Skin of body (tissue), 2 donors: Measurements from ENCODE around the gene IPO11. TPM values are rescaled to one million over a fixed set of nuclear protein-coding genes. Genes with fewer than 3 reads are reported as not detected.
A peak's percentile ranks its signal among the peaks of the same experiment; 100 is the strongest.

Experiments used
- DNase-seq: peaks from one replicate; lab custom pipeline; 2025; lab: John Stamatoyannopoulos, UW
- total RNA-seq: library from RNA; depleted of rRNA; stranded (reverse); fragments of >200 nt; gene quantifications from one replicate; pipeline ENCODE4 v1.2.3, GENCODE V29; 2014

The IPO11 gene
- total RNA-seq, 1 donor from 2014 or later, result 29.2 TPM

GRCh38 chr5:62568800-62569432 lies 156.4 kb downstream of the IPO11 start:
- DNase-seq, result no peak

- DNase-seq, result no peak
Measured at GRCh38 chr5:62569470-62569869, 156.9 kb downstream of the IPO11 start.

- no peak for DNase-seq
Measured at GRCh38 chr5:62572918-62573514, 160.5 kb downstream of the IPO11 start.

GRCh38 chr5:62574599-62574998 lies 162.0 kb downstream of the IPO11 start:
- DNase-seq, result no peak

- DNase-seq, result no peak
Measured at GRCh38 chr5:62575066-62575465, 162.5 kb downstream of the IPO11 start.

GRCh38 chr5:62575489-62575888 lies 162.9 kb downstream of the IPO11 start:
- no peak for DNase-seq

GRCh38 chr5:62576570-62577170 lies 164.1 kb downstream of the IPO11 start:
- DNase-seq, result no peak

GRCh38 chr5:62577488-62577887 lies 164.9 kb downstream of the IPO11 start:
- no peak for DNase-seq

GRCh38 chr5:62578540-62578939 lies 166.0 kb downstream of the IPO11 start, which contains the start of gene LRRC70:
Gene LRRC70 (plus strand): TSS chr5:62578819. CDS start chr5:62579439, 620 bp downstream.
- DNase-seq, result peak; percentile 20

GRCh38 chr5:62579761-62580160 lies 167.2 kb downstream of the IPO11 start:
- no peak for DNase-seq

GRCh38 chr5:62581836-62582597 lies 169.5 kb downstream of the IPO11 start:
- no peak for DNase-seq

- no peak for DNase-seq
Measured at GRCh38 chr5:62584391-62584790, 171.8 kb downstream of the IPO11 start.

- no peak for DNase-seq
Measured at GRCh38 chr5:62585306-62585705, 172.7 kb downstream of the IPO11 start.

- DNase-seq, result no peak
Measured at GRCh38 chr5:62585751-62586150, 173.2 kb downstream of the IPO11 start.

- DNase-seq, result no peak
Measured at GRCh38 chr5:62587737-62588136, 175.2 kb downstream of the IPO11 start.

- no peak for DNase-seq
Measured at GRCh38 chr5:62588668-62589067, 176.1 kb downstream of the IPO11 start.

- DNase-seq, result no peak
Measured at GRCh38 chr5:62589504-62589903, 176.9 kb downstream of the IPO11 start.

GRCh38 chr5:62590387-62590786 lies 177.8 kb downstream of the IPO11 start:
- DNase-seq, result no peak

GRCh38 chr5:62592558-62592957 lies 180.0 kb downstream of the IPO11 start:
- DNase-seq, result no peak

- no peak for DNase-seq
Measured at GRCh38 chr5:62593331-62593730, 180.8 kb downstream of the IPO11 start.

- DNase-seq, result no peak
Measured at GRCh38 chr5:62594364-62594984, 181.9 kb downstream of the IPO11 start.

GRCh38 chr5:62596096-62596495 lies 183.5 kb downstream of the IPO11 start:
- no peak for DNase-seq
